ENCODE measurements around the gene FXR1.

Gene FXR1

GRCh38 chr3:181006541-181006940 lies 94.1 kb downstream of the FXR1 start:
- ChIA-PET POLR2A (no interaction called here), CTCF (no interaction called here)
- no peak for TF ChIP-seq SUZ12 (IDR thresholded peaks at IDR 0.05)
- no peak for TF ChIP-seq ELF4 (IDR thresholded peaks at IDR 0.05)
- no peak for TF ChIP-seq CTBP1 (IDR thresholded peaks at IDR 0.05; ENCODE audit: borderline replicate concordance)
- TF ChIP-seq LEF1 (IDR thresholded peaks at IDR 0.05; ENCODE audit: borderline replicate concordance) = no peak
- DNase-seq (ENCODE audit: extremely low spot score) = no peak

DNA sequence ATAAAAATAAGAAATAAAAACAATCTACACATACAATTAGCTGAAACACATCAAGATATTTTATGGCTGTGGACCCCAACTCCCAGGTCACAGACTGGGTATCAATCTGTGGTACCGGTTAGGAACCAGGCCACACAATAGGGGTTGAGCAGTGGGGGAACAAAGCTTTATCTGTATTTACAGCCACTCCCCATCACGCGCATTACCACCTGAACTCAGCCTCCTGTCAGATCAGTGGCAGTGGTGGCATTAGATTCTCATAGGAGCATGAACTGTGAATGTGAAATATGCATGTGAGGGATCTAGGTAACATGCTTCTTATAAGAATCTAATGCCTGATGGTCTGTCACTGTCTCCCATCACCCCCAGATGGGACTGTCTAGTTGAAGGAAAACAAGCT lies 94.8 kb downstream of the FXR1 start:
- CTCF ChIA-PET = no interaction called here
- POLR2A ChIA-PET = no interaction called here
- TF ChIP-seq FOXM1 (IDR thresholded peaks at IDR 0.05; ENCODE audit: borderline replicate concordance) = no peak
- no peak for TF ChIP-seq FOXA1 (IDR thresholded peaks at IDR 0.05)
- no peak for TF ChIP-seq LEF1 (IDR thresholded peaks at IDR 0.05; ENCODE audit: borderline replicate concordance)
- no peak for TF ChIP-seq CTBP1 (IDR thresholded peaks at IDR 0.05; ENCODE audit: borderline replicate concordance)
- TF ChIP-seq FOXK2 (IDR thresholded peaks at IDR 0.05) = no peak
- no peak for TF ChIP-seq TARDBP (IDR thresholded peaks at IDR 0.05)
- no peak for TF ChIP-seq ELF4 (IDR thresholded peaks at IDR 0.05)
- TF ChIP-seq L3MBTL2 (conservative IDR thresholded peaks at IDR 0.05) = no peak
- TF ChIP-seq SP1 (IDR thresholded peaks at IDR 0.05) = no peak
- TF ChIP-seq ZNF384 (IDR thresholded peaks at IDR 0.05) = no peak
- DNase-seq (ENCODE audit: extremely low spot score) = no peak

GRCh38 chr3:181008796-181009195 lies 96.3 kb downstream of the FXR1 start:
- CTCF ChIA-PET = no interaction called here
- TF ChIP-seq ELF4 (IDR thresholded peaks at IDR 0.05) (no peak), ZNF384 (IDR thresholded peaks at IDR 0.05) (no peak), L3MBTL2 (conservative IDR thresholded peaks at IDR 0.05) (no peak)
- TF ChIP-seq, protein P1, sequence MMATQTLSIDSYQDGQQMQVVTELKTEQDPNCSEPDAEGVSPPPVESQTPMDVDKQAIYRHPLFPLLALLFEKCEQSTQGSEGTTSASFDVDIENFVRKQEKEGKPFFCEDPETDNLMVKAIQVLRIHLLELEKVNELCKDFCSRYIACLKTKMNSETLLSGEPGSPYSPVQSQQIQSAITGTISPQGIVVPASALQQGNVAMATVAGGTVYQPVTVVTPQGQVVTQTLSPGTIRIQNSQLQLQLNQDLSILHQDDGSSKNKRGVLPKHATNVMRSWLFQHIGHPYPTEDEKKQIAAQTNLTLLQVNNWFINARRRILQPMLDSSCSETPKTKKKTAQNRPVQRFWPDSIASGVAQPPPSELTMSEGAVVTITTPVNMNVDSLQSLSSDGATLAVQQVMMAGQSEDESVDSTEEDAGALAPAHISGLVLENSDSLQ (IDR thresholded peaks at IDR 0.05) = no peak
- DNase-seq (ENCODE audit: extremely low spot score) = no peak
- POLR2A ChIA-PET = no interaction called here

- TF ChIP-seq L3MBTL2 (conservative IDR thresholded peaks at IDR 0.05) (no peak), NFRKB (IDR thresholded peaks at IDR 0.05) (no peak), FOXM1 (IDR thresholded peaks at IDR 0.05; ENCODE audit: borderline replicate concordance) (no peak), SP1 (IDR thresholded peaks at IDR 0.05) (no peak), LEF1 (IDR thresholded peaks at IDR 0.05; ENCODE audit: borderline replicate concordance) (no peak)
- POLR2A ChIA-PET = no interaction called here
- no peak for DNase-seq (ENCODE audit: extremely low spot score)
- CTCF ChIA-PET = no interaction called here
These were observed 96.8 kb downstream of the FXR1 start for GRCh38 chr3:181009225-181009624.

DNA sequence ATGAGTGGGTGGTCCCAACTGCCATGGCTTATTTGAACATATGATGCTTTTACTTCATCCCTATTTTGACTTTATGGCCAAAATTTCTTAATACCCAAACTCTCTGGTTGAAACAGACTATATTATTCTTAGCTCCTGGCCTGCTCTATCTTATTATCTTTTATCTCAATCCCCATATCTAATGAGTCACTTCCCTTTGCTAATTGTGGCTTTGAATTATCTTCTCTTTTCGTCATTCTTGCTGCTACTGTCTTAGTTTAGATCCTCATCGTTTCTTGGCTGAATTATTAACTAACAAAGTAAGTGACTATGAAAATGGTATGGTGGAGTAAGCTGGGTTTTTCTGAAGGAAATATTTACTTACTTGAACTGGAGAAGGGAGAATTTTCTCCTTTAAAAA lies 105.2 kb downstream of the FXR1 start:
- ChIA-PET CTCF (no interaction called here), POLR2A (no interaction called here)
- no peak for DNase-seq (ENCODE audit: extremely low spot score)
- no peak for TF ChIP-seq BHLHE40 (IDR thresholded peaks at IDR 0.05; ENCODE audit: borderline replicate concordance)
- no peak for TF ChIP-seq SP1 (IDR thresholded peaks at IDR 0.05)
- TF ChIP-seq NFRKB (IDR thresholded peaks at IDR 0.05) = no peak
- TF ChIP-seq HDGF (IDR thresholded peaks at IDR 0.05; ENCODE audit: borderline replicate concordance) = no peak
- no peak for TF ChIP-seq ELF4 (IDR thresholded peaks at IDR 0.05)
- TF ChIP-seq, protein P1 (IDR thresholded peaks at IDR 0.05) = no peak
- no peak for TF ChIP-seq LEF1 (IDR thresholded peaks at IDR 0.05; ENCODE audit: borderline replicate concordance)
- no peak for TF ChIP-seq ZNF384 (IDR thresholded peaks at IDR 0.05)
- no peak for TF ChIP-seq FOXA1 (IDR thresholded peaks at IDR 0.05)
- TF ChIP-seq CTBP1 (IDR thresholded peaks at IDR 0.05; ENCODE audit: borderline replicate concordance) = no peak
- TF ChIP-seq FOXK2 (IDR thresholded peaks at IDR 0.05) = no peak
- no peak for TF ChIP-seq L3MBTL2 (conservative IDR thresholded peaks at IDR 0.05)

DNA sequence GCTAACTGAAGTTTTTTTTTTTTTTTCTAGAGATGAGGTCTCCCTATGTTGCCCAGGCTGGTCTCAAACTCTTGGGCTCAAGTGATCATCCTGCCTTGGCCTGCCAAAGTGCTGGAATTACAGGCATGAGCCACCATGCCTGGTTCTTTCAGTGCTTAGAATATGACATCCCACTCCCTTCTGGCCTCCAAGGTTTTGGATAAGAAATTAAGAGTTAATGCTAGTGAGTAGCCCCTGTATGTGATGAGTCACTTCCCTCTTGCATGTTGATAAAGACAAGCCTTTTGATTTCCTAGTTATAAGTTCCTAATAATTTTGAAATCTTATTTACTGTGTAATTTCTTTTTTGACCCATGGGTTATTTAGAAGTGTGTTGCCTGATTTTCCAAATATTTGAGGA lies 112.7 kb downstream of the FXR1 start:
- ChIA-PET POLR2A (no interaction called here), CTCF (no interaction called here)
- DNase-seq (ENCODE audit: extremely low spot score) = no peak
- TF ChIP-seq ARNT (IDR thresholded peaks at IDR 0.05) (no peak), SP1 (IDR thresholded peaks at IDR 0.05) (no peak), NFRKB (IDR thresholded peaks at IDR 0.05) (no peak), L3MBTL2 (conservative IDR thresholded peaks at IDR 0.05) (no peak), LEF1 (IDR thresholded peaks at IDR 0.05; ENCODE audit: borderline replicate concordance) (no peak), FOXM1 (IDR thresholded peaks at IDR 0.05; ENCODE audit: borderline replicate concordance) (no peak), CTBP1 (IDR thresholded peaks at IDR 0.05; ENCODE audit: borderline replicate concordance) (no peak), ELF4 (IDR thresholded peaks at IDR 0.05) (no peak), FOXA1 (IDR thresholded peaks at IDR 0.05) (no peak)
- TF ChIP-seq, protein P1 (IDR thresholded peaks at IDR 0.05) = no peak

DNA sequence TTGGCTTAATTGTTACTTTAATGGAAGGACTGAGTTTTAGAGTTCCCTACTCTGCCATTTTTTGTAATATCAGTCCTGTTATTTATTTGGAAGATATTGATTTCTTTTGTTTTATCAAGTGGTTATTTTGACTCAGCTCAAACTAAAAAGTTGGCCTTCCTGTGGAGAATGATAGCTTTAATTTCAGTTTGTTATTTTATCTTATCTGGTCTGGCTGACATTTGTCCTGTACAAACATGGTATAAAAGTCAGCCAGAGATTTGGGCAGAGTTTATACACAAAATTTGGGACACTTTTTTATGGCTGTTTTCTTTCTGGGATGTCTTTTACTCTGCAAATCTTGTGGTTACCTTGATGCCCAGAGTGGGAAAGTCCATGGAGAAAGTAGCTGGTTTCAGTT lies 118.5 kb downstream of the FXR1 start:
- ChIA-PET CTCF (interaction anchor here (0.6 kb wide), 1 partner anchor 12 kb away, joined by 3 read pairs; no protein-coding TSS in a partner anchor), POLR2A (no interaction called here)
- DNase-seq (ENCODE audit: extremely low spot score) = no peak
- TF ChIP-seq CTBP1 (IDR thresholded peaks at IDR 0.05; ENCODE audit: borderline replicate concordance) (no peak), L3MBTL2 (conservative IDR thresholded peaks at IDR 0.05) (no peak), SP1 (IDR thresholded peaks at IDR 0.05) (no peak), FOXM1 (IDR thresholded peaks at IDR 0.05; ENCODE audit: borderline replicate concordance) (no peak), TARDBP (IDR thresholded peaks at IDR 0.05) (no peak), SUZ12 (IDR thresholded peaks at IDR 0.05) (no peak)
